ENCODE measurements around the gene CAMK2D. TPM values are rescaled to one million over a fixed set of nuclear protein-coding genes. Genes with fewer than 3 reads are reported as not detected.
A peak's percentile ranks its signal among the peaks of the same experiment; 100 is the strongest.

The CAMK2D gene
- total RNA-seq, 2 experiments from 2014 or later, result 62.8 to 66.1 TPM

- TF ChIP-seq CTCF (IDR thresholded peaks at IDR 0.05), result no peak
- DNase-seq (peak; percentile 35), ATAC-seq (peak; percentile 43)
- intact Hi-C loops (cut with micrococcal nuclease), result loop anchor here (10.0 kb wide), 1 partner anchor 302 kb away; no protein-coding TSS in a partner anchor
- peaks cover 34% of the 10 kb centered on the region for H3K4me1 Mint-ChIP-seq (ENCODE audit: low read depth)
- CTCF ChIA-PET, result interaction anchor here (1.5 to 2.1 kb wide), 2 partner anchors 11 to 117 kb away, joined by 3 to 8 read pairs; no protein-coding TSS in a partner anchor
- peak overlapping the region; percentile 46 for H3K4me3 Mint-ChIP-seq
- peaks cover 9% of the 10 kb centered on the region for H3K36me3 Mint-ChIP-seq (ENCODE audit: low read depth)
- H3K9me3 Mint-ChIP-seq, result peaks cover 6% of the 10 kb centered on the region
- H3K27me3 Mint-ChIP-seq, result no peaks in the 10 kb centered on the region
- H3K27ac Mint-ChIP-seq, result peak overlapping the region; percentile 16
- POLR2A ChIA-PET, result interaction anchor here (1.4 kb wide), 1 partner anchor 84 kb away, joined by 3 read pairs; no protein-coding TSS in a partner anchor
Measured at GRCh38 chr4:113773014-113773413, 11.5 kb upstream of the CAMK2D start.

GRCh38 chr4:113772319-113772718, 10.8 kb upstream of the CAMK2D start:
- H3K27me3 Mint-ChIP-seq, result no peaks in the 10 kb centered on the region
- no peak overlapping the region for H3K27ac Mint-ChIP-seq
- ATAC-seq, result peak; percentile 18

GRCh38 chr4:113769744-113770143, 8.2 kb upstream of the CAMK2D start:
- ATAC-seq (no peak), DNase-seq (no peak)
- Mint-ChIP-seq H3K9me3 (peaks cover 6% of the 10 kb centered on the region), H3K4me3 (no peak overlapping the region), H3K27ac (peak overlapping the region; percentile 55), H3K36me3 (ENCODE audit: low read depth) (peaks cover 9% of the 10 kb centered on the region), H3K27me3 (no peaks in the 10 kb centered on the region), H3K4me1 (ENCODE audit: low read depth) (peaks cover 55% of the 10 kb centered on the region)
- no peak for TF ChIP-seq CTCF (IDR thresholded peaks at IDR 0.05)
- intact Hi-C loops (cut with micrococcal nuclease), result loop anchor here (10.0 kb wide), 3 partner anchors 135 to 305 kb away; no protein-coding TSS in a partner anchor
- ChIA-PET CTCF (no interaction called here), POLR2A (interaction anchor here (0.6 to 1.9 kb wide), 2 partner anchors 9 to 237 kb away, joined by 3 to 4 read pairs; no protein-coding TSS in a partner anchor)

More at GRCh38 chr4:113772319-113772718, 10.8 kb upstream of the CAMK2D start:
- intact Hi-C loops (cut with micrococcal nuclease), result loop anchor here (10.0 kb wide), 1 partner anchor 302 kb away; no protein-coding TSS in a partner anchor
- DNase-seq, result no peak
- peaks cover 9% of the 10 kb centered on the region for H3K36me3 Mint-ChIP-seq (ENCODE audit: low read depth)
- TF ChIP-seq CTCF (IDR thresholded peaks at IDR 0.05), result no peak
- H3K9me3 Mint-ChIP-seq, result peaks cover 6% of the 10 kb centered on the region
- CTCF ChIA-PET, result interaction anchor here (1.5 to 2.1 kb wide), 2 partner anchors 11 to 118 kb away, joined by 3 to 8 read pairs; no protein-coding TSS in a partner anchor
- no peak overlapping the region for H3K4me3 Mint-ChIP-seq
- peaks cover 39% of the 10 kb centered on the region for H3K4me1 Mint-ChIP-seq (ENCODE audit: low read depth)
- POLR2A ChIA-PET, result interaction anchor here (1.4 kb wide), 1 partner anchor 83 kb away, joined by 3 read pairs; no protein-coding TSS in a partner anchor

DNA sequence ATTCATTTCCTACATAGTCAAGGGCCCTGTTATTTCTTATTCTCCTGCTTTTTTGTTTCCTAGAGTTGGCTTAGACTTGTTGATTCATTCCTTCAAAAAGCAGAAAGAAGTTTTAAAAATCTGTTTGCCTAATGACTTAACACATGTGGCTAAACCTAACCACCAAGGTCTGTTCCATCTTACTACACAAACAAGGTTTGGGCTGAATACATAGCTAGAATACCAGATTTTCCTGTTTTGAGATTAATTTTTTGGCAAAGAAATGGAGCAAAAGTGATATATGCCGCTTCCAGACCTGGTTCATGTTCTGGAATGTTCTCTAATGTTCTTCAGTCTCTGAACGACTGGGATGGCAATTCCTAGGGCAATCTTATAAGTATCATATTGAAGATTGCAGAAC, 7.4 kb upstream of the CAMK2D start:
- H3K4me3 Mint-ChIP-seq, result no peak overlapping the region
- no peak for DNase-seq
- peaks cover 9% of the 10 kb centered on the region for H3K36me3 Mint-ChIP-seq (ENCODE audit: low read depth)
- no peak for ATAC-seq
- TF ChIP-seq CTCF (IDR thresholded peaks at IDR 0.05), result no peak
- no peaks in the 10 kb centered on the region for H3K27me3 Mint-ChIP-seq
- peaks cover 61% of the 10 kb centered on the region for H3K4me1 Mint-ChIP-seq (ENCODE audit: low read depth)
- ChIA-PET POLR2A (interaction anchor here (0.6 to 1.9 kb wide), 2 partner anchors 8 to 236 kb away, joined by 3 to 4 read pairs; no protein-coding TSS in a partner anchor), CTCF (no interaction called here)
- peak overlapping the region; percentile 15 for H3K27ac Mint-ChIP-seq
- intact Hi-C loops (cut with micrococcal nuclease), result loop anchor here (10.0 kb wide), 2 partner anchors 136 to 294 kb away; no protein-coding TSS in a partner anchor
- peaks cover 6% of the 10 kb centered on the region for H3K9me3 Mint-ChIP-seq

DNA sequence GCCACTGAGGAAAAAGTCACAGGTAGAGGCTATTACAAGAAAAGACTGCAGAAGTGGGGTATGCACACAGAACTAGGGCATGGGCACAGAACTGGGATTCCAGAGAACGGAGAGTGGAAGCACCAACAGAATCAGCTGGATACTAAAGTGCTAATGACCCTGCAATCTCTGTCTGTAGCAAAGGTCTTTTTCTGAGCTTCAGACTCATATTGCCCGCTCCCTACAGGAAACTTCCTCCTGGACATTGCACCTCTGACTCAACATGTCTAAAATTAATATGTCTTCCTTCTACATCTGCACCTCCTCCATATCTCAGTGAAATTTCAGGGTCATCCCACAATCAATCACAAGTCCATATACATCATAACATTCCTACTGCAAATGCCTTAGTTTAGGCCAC, 5.3 kb upstream of the CAMK2D start:
- Mint-ChIP-seq H3K4me1 (ENCODE audit: low read depth) (peaks cover 57% of the 10 kb centered on the region), H3K4me3 (no peak overlapping the region), H3K9me3 (peaks cover 2% of the 10 kb centered on the region), H3K27ac (no peak overlapping the region), H3K36me3 (ENCODE audit: low read depth) (peaks cover 2% of the 10 kb centered on the region), H3K27me3 (no peaks in the 10 kb centered on the region)
- TF ChIP-seq CTCF (IDR thresholded peaks at IDR 0.05), result no peak
- POLR2A ChIA-PET, result no interaction called here
- intact Hi-C loops (cut with micrococcal nuclease), result loop anchor here (10.0 kb wide), 2 partner anchors 138 to 292 kb away; no protein-coding TSS in a partner anchor
- DNase-seq (no peak), ATAC-seq (no peak)
- CTCF ChIA-PET, result interaction anchor here (1.0 to 2.1 kb wide), 3 partner anchors 16 to 372 kb away, joined by 3 to 5 read pairs (median 4); no protein-coding TSS in a partner anchor
